Upper lobe of right lung (tissue), 1 donor: Measurements from ENCODE around the gene CBX3. TPM values are rescaled to one million over a fixed set of nuclear protein-coding genes. Genes with fewer than 3 reads are reported as not detected.

Source experiments
- ATAC-seq: fragments of 200-7000 bp; cut with Tn5 transposase; one replicate; pipeline ENCODE4 v1.9.1; 2020; ENCODE audit warnings: mild to moderate bottlenecking, moderate library complexity
- DNase-seq: peaks from one replicate; pipeline ENCODE4 v3.0.0-alpha.2; 2020
- H3K27ac ChIP-seq: fragments of 200-600 bp; one replicate; pipeline ENCODE4 v1.8.0; 2022
- H3K27me3 ChIP-seq: fragments of 200-600 bp; one replicate; pipeline ENCODE4 v1.8.0; 2022; ENCODE audit warnings: mild to moderate bottlenecking
- H3K36me3 ChIP-seq: fragments of 200-600 bp; one replicate; pipeline ENCODE4 v1.8.0; 2022
- H3K4me1 ChIP-seq: fragments of 200-600 bp; one replicate; pipeline ENCODE4 v1.8.0; 2022
- H3K4me3 ChIP-seq: fragments of 200-600 bp; one replicate; pipeline ENCODE4 v1.8.0; 2022; ENCODE audit warnings: mild to moderate bottlenecking
- H3K9me3 ChIP-seq: fragments of 200-600 bp; one replicate; pipeline ENCODE4 v1.8.0; 2022
- intact Hi-C: fragments of 100-400 bp; cut with DNase I; formaldehyde crosslinking; loops from one replicate; pipeline ENCODE4 v1.11.0; 2022
- total RNA-seq: library from RNA; stranded (reverse); fragmentation: NEBNext Ultra II Directional; extraction: Animal tissue kit (Norgen Biotek cat#: 25700); gene quantifications from one replicate; pipeline ENCODE4 v1.2.1, GENCODE V29; 2021
- TF ChIP-seq, protein P1 (sequence below): fragments of 200-600 bp; IDR thresholded peaks from one replicate; pipeline ENCODE4 v1.8.0; 2022; ENCODE audit warnings: antibody characterized with exemption
- donor health status: DM: no; HTN: yes; CAD: no; lungs with severe emphysema.

CBX3 gene
- total RNA-seq, 1 donor from 2014 or later = 83.8 TPM

DNA sequence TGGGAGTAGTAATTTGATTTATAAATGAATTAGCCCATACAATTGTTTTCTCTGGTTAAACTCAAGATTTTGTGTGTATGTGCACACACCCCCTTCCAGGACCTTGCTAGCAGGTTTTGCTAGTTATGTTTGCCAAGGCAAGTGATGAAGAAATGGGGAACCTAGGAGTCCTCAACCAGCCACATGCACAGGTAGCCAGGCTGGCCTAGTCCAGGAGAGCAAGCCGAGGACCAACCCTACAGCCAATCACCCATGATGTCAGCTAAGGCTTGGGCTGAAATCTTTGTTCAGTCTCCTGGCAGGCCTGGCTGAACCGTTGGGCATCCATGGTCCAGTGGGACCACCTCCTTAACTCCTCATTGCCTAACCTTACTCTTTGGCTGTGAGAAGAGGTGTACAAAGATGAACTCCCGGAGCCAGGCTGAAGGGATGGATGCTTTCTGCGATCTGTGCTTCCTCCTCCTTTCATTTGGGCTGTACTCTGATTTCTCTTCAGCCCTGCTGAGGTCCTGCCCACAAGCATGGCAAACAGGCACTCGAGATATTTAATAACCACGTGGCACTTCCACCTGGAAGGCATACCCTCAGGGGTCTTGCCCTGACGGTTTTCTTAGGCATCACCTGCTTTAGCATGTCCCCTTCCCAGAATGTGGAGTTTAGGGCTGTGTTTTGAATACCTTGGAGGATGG is 23.1 kb upstream of the CBX3 start:
- no peaks in the 10 kb centered on the region for H3K9me3 ChIP-seq
- no peaks in the 10 kb centered on the region for H3K36me3 ChIP-seq
- H3K27me3 ChIP-seq = no peaks in the 10 kb centered on the region
- no peak overlapping the region for H3K4me3 ChIP-seq
- TF ChIP-seq, protein P1, sequence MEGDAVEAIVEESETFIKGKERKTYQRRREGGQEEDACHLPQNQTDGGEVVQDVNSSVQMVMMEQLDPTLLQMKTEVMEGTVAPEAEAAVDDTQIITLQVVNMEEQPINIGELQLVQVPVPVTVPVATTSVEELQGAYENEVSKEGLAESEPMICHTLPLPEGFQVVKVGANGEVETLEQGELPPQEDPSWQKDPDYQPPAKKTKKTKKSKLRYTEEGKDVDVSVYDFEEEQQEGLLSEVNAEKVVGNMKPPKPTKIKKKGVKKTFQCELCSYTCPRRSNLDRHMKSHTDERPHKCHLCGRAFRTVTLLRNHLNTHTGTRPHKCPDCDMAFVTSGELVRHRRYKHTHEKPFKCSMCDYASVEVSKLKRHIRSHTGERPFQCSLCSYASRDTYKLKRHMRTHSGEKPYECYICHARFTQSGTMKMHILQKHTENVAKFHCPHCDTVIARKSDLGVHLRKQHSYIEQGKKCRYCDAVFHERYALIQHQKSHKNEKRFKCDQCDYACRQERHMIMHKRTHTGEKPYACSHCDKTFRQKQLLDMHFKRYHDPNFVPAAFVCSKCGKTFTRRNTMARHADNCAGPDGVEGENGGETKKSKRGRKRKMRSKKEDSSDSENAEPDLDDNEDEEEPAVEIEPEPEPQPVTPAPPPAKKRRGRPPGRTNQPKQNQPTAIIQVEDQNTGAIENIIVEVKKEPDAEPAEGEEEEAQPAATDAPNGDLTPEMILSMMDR = no peak
- DNase-seq (no peak), ATAC-seq (peak; percentile 51)
- no peak overlapping the region for H3K27ac ChIP-seq
- intact Hi-C loops = no loop called here
- peaks cover 11% of the 10 kb centered on the region for H3K4me1 ChIP-seq

DNA sequence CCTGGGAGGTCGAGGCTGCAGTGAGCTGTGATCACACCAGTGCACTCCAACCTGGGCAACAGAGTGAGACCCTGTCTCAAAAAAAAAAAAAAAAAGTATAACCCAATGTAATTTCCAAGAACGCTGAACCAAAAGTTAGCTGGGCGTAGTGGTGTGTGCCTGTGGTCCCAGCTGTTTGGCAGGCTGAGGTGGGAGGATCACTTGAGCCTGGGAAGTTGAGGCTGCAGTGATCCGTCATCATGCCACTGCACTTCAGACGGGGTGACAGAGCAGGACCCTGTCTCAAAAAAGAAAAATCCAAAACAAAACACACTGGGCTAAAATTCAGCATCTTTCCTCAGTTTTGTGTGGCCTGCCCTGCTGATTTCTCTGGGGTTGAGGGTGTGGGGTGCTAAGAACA is 22.1 kb upstream of the CBX3 start:
- H3K27me3 ChIP-seq = no peaks in the 10 kb centered on the region
- intact Hi-C loops = no loop called here
- no peak for DNase-seq

DNA sequence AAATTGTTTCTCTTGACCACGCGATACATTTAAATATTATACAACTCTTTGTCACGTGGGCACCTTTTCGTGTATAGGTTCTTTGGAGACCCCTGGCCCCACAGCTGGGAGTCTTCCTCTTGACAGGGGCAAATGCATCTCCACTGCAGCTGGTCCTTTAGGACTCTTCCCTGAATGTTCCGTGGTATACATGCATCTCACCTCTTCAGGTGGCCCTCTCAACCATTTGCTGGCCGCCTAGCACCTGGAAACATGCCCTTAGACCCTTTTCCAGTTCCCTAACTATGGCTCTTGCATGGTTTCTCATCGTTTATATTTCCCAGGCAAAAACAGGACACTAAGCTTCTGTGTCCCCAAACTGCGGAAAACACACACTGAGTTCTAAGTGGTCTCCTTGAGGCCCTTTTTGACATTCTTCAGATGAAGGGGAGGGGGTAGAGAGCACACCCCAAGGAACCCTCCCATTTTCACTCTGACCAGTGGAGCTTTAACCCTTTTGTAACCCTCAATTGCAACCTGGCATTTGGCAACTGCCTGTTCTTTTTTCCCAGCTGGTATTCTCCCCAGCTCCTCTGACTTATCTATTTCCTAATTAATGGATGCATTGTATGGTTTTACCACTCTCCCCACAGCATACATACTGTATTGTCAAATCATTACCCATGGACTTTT is 21.6 kb upstream of the CBX3 start:
- TF ChIP-seq, protein P1 = no peak
- Histone ChIP-seq H3K4me3 (no peak overlapping the region), H3K36me3 (no peaks in the 10 kb centered on the region), H3K4me1 (peaks cover 14% of the 10 kb centered on the region), H3K27me3 (no peaks in the 10 kb centered on the region), H3K27ac (no peak overlapping the region), H3K9me3 (no peaks in the 10 kb centered on the region)
- peak; percentile 25 for ATAC-seq
- no peak for DNase-seq
- intact Hi-C loops = no loop called here

More for the DNA sequence above, 22.1 kb upstream of the CBX3 start:
- Histone ChIP-seq H3K4me1 (peaks cover 14% of the 10 kb centered on the region), H3K36me3 (no peaks in the 10 kb centered on the region), H3K9me3 (no peaks in the 10 kb centered on the region), H3K27ac (no peak overlapping the region), H3K4me3 (no peak overlapping the region)
- TF ChIP-seq, protein P1 = no peak
- no peak for ATAC-seq

DNA sequence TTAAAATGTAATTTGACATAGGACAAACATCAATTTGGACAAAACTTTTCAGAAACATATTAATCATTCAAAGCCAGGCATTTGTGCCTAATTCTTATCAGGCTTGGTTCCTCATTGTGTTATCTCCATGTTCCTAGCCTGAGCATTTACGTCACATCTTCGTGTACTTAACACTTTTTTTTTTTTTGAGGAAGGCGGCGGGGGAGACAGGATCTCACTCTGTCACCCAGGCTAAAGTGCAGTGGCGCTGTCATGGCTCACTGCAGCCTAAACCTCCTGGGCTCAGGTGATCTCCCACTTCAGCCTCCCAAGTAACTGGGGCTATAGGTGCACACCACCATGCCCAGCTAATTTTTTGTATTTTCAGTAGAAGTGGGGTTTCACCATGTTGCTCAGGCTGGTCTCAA is 20.8 kb upstream of the CBX3 start:
- Histone ChIP-seq H3K27ac (no peak overlapping the region), H3K4me3 (no peak overlapping the region), H3K9me3 (no peaks in the 10 kb centered on the region), H3K4me1 (peaks cover 14% of the 10 kb centered on the region), H3K27me3 (no peaks in the 10 kb centered on the region), H3K36me3 (no peaks in the 10 kb centered on the region)
- TF ChIP-seq, protein P1 = no peak
- ATAC-seq (peak; percentile 49), DNase-seq (no peak)
- intact Hi-C loops = no loop called here

DNA sequence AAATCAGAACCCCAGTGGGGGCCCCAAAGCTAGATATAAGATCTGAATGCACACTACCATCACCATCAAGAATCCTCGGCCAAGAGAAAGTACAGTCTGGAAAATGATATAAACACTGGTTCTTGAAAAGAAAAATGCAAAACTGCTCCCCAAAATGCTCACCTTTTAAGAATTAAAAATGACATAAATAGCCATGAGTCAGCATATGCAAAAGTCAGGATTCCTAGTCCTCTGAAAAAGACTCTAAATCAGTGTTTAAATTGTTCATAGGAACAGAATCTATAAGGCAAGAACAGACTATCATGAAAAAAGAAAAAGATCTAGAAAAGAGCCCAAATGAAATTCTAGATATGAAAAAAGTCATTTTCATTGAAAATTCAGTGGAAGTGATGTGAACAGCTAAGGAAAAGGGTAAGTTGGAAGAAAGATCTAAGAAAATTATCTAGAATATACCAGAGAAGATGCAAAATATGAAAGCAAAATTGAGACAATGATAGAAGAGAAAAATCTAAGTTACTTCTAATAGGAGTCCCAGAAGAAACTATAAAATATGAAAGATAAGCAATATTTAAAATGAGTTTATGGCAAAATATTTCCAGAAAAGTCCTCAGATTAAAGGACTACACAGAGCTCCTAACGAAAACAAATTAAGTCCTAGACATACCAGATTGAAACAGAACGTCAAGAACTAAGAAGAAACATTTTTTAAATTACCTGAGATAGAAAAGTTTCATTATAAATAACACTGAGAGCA is 19.9 kb upstream of the CBX3 start:
- H3K9me3 ChIP-seq = no peaks in the 10 kb centered on the region
- no peak for ATAC-seq
- no peak overlapping the region for H3K4me3 ChIP-seq
- TF ChIP-seq, protein P1 = no peak
- intact Hi-C loops = no loop called here
- no peak overlapping the region for H3K27ac ChIP-seq
- no peak for DNase-seq
- H3K27me3 ChIP-seq = no peaks in the 10 kb centered on the region
- peaks cover 19% of the 10 kb centered on the region for H3K4me1 ChIP-seq
- no peaks in the 10 kb centered on the region for H3K36me3 ChIP-seq
